DMS153 treated with DMSO at 0.1 percent for 48 hours (cell line): ENCODE measurements around the gene LY9.

Source experiments
- DNase-seq: peaks from one replicate; lab custom pipeline; 2025; ENCODE audit not compliant: unreplicated experiment; lab: John Stamatoyannopoulos, UW

Gene LY9

GRCh38 chr1:160834945-160835565 is 39.1 kb downstream of the LY9 start:
- peak; percentile 8 for DNase-seq

- no peak for DNase-seq
Observed at GRCh38 chr1:160835751-160836150, 39.8 kb downstream of the LY9 start.

GRCh38 chr1:160836561-160836960 is 40.6 kb downstream of the LY9 start:
- no peak for DNase-seq

- no peak for DNase-seq
Observed at GRCh38 chr1:160836981-160837557, 41.1 kb downstream of the LY9 start.

GRCh38 chr1:160837558-160838205 is 41.7 kb downstream of the LY9 start:
- no peak for DNase-seq

GRCh38 chr1:160838888-160839287 is 42.9 kb downstream of the LY9 start:
- DNase-seq: no peak

GRCh38 chr1:160839746-160840145 is 43.8 kb downstream of the LY9 start:
- no peak for DNase-seq

GRCh38 chr1:160841079-160841478 is 45.1 kb downstream of the LY9 start:
- no peak for DNase-seq

GRCh38 chr1:160844447-160845232 is 48.7 kb downstream of the LY9 start:
- DNase-seq: no peak

GRCh38 chr1:160846281-160846680 is 50.3 kb downstream of the LY9 start:
- no peak for DNase-seq

GRCh38 chr1:160850541-160850940 is 54.6 kb downstream of the LY9 start:
- no peak for DNase-seq

GRCh38 chr1:160850993-160851392 is 55.0 kb downstream of the LY9 start:
- no peak for DNase-seq

- DNase-seq: no peak
Observed at GRCh38 chr1:160853014-160853413, 57.0 kb downstream of the LY9 start.

GRCh38 chr1:160853754-160854153 is 57.8 kb downstream of the LY9 start:
- no peak for DNase-seq

- no peak for DNase-seq
Observed at GRCh38 chr1:160855181-160855981, 59.4 kb downstream of the LY9 start.

GRCh38 chr1:160858097-160858496 is 62.1 kb downstream of the LY9 start:
- DNase-seq: no peak

- no peak for DNase-seq
Observed at GRCh38 chr1:160858507-160858906, 62.5 kb downstream of the LY9 start.

GRCh38 chr1:160859166-160859565 is 63.2 kb downstream of the LY9 start:
- DNase-seq: no peak

- no peak for DNase-seq
Observed at GRCh38 chr1:160860840-160861505, 65.0 kb downstream of the LY9 start.
